Endothelial cell of umbilical vein (primary cell): ENCODE measurements around the gene IL17REL. TPM values are rescaled to one million over a fixed set of nuclear protein-coding genes. Genes with fewer than 3 reads are reported as not detected.

Source experiments
- BruUV-seq: library from RNA; stranded (reverse); fragments of 400-500 nt; replicated peaks from 2 replicates; lab custom pipeline; 2021; lab: Mats Ljungman, UMichigan
- CTCF ChIA-PET: fragments of 300-600, 350-600 bp; sonication (Branson Sonifier 250); formaldehyde crosslinking; loops from one replicate; lab custom pipeline; 2021; ENCODE audit warnings: antibody characterized with exemption, inconsistent platforms; lab: Charles Lee
- POLR2A ChIA-PET: fragments of 300-600, 350-600 bp; sonication (Branson Sonifier 250); formaldehyde crosslinking; loops from one replicate; lab custom pipeline; 2021; ENCODE audit warnings: antibody characterized with exemption, inconsistent platforms; lab: Charles Lee
- DNase-seq: peaks from one replicate; pipeline ENCODE4 v3.0.0-alpha.2; 2011; ENCODE audit warnings: low read depth, low spot score
- FAIRE-seq: peaks from 2 replicates; lab custom pipeline; 2011; peaks lifted over from hg19 to GRCh38; lab: Jason Lieb, UNC
- H2AFZ ChIP-seq: 2 replicates; pipeline ENCODE4 v1.6.0; 2012; ENCODE audit warnings: low read depth, low read length, control low read depth, inconsistent platforms
- H3K27ac ChIP-seq: 2 replicates; pipeline ENCODE4 v1.5.1; 2011; ENCODE audit warnings: low read depth, mild to moderate bottlenecking, control low read depth, low read length, moderate library complexity; ENCODE audit not compliant: insufficient read depth
- H3K27me3 ChIP-seq, 2 experiments: 2 replicates each; pipeline versions ENCODE4 v1.6.0 to v1.6.1; 2011; ENCODE audit warnings: low read length in 2 of 2, mixed read lengths in 1 of 2; ENCODE audit not compliant: control insufficient read depth in 2 of 2, insufficient read depth in 2 of 2
- H3K36me3 ChIP-seq, 2 experiments: 2 replicates in 1 of 2; 3 replicates in 1 of 2; pipeline ENCODE4 v1.5.1; 2011; ENCODE audit warnings: low read length in 2 of 2, mild to moderate bottlenecking in 1 of 2, moderate library complexity in 1 of 2; ENCODE audit not compliant: control insufficient read depth in 2 of 2, insufficient read depth in 2 of 2; ENCODE audit errors: extremely low read depth in 1 of 2
- H3K4me1 ChIP-seq: 3 replicates; pipeline ENCODE4 v1.5.1; 2011; ENCODE audit warnings: mild to moderate bottlenecking, low read length; ENCODE audit not compliant: control insufficient read depth, insufficient read depth; ENCODE audit errors: extremely low read depth
- H3K4me2 ChIP-seq: 2 replicates; pipeline ENCODE4 v1.6.1; 2011; ENCODE audit warnings: low read length, control low read depth, mixed read lengths; ENCODE audit not compliant: insufficient read depth
- H3K4me3 ChIP-seq, 3 experiments: fragments of 200-600 bp in 1 of 3; sonication (generic), shearing (Covaris generic) in 1 of 3; replicated peaks in 1 of 3; 2 replicates each; pipeline ENCODE4 v1.5.1; 2011 to 2016; ENCODE audit warnings: control low read depth in 3 of 3, low read length in 3 of 3, mild to moderate bottlenecking in 2 of 3, inconsistent platforms in 1 of 3, low read depth in 1 of 3, moderate library complexity in 1 of 3; ENCODE audit not compliant: insufficient read depth in 1 of 3
- H3K79me2 ChIP-seq: 2 replicates; pipeline ENCODE4 v1.6.0; 2012; ENCODE audit warnings: low read length, inconsistent platforms; ENCODE audit not compliant: control insufficient read depth, insufficient read depth
- H3K9ac ChIP-seq: replicated peaks from 2 replicates; pipeline ENCODE3; 2011; ENCODE audit warnings: low read length, control low read depth; ENCODE audit not compliant: insufficient read depth; ENCODE audit errors: extremely low read depth
- H3K9me1 ChIP-seq: replicated peaks from 3 replicates; pipeline ENCODE4 v1.6.0; 2011; ENCODE audit warnings: mild to moderate bottlenecking, low read length; ENCODE audit not compliant: control insufficient read depth, insufficient read depth; ENCODE audit errors: extremely low read depth
- H3K9me3 ChIP-seq: replicated peaks from 2 replicates; pipeline ENCODE4 v1.5.1; 2012; ENCODE audit warnings: low read length, inconsistent platforms; ENCODE audit not compliant: control insufficient read depth, insufficient read depth
- H4K20me1 ChIP-seq: replicated peaks from 2 replicates; pipeline ENCODE3; 2011; ENCODE audit warnings: mild to moderate bottlenecking, low read length; ENCODE audit not compliant: control insufficient read depth, insufficient read depth; ENCODE audit errors: extremely low read depth
- EZH2 ChIP-seq: IDR thresholded peaks from 2 replicates; pipeline ENCODE4 v1.6.1; 2012; ENCODE audit warnings: borderline replicate concordance, low read depth, mild to moderate bottlenecking, moderate library complexity, low read length, inconsistent platforms; ENCODE audit not compliant: severe bottlenecking
- FOS ChIP-seq: IDR thresholded peaks from 2 replicates; pipeline ENCODE4 v1.6.1; 2011; ENCODE audit warnings: mild to moderate bottlenecking, low read length, moderate library complexity, borderline replicate concordance; ENCODE audit not compliant: insufficient read depth
- GATA2 ChIP-seq: IDR thresholded peaks from 2 replicates; pipeline ENCODE4 v1.7.0; 2011; ENCODE audit warnings: low read depth, mild to moderate bottlenecking, moderate library complexity, mixed read lengths, low read length; ENCODE audit not compliant: insufficient read length, insufficient read depth
- JUN ChIP-seq: IDR thresholded peaks from 2 replicates; pipeline ENCODE4 v1.6.1; 2011; ENCODE audit warnings: borderline replicate concordance, low read depth; ENCODE audit not compliant: insufficient read length, insufficient read depth
- MAX ChIP-seq: IDR thresholded peaks from 2 replicates; pipeline ENCODE4 v1.6.1; 2011; ENCODE audit not compliant: insufficient read depth, insufficient read length
- MYC ChIP-seq: IDR thresholded peaks from one replicate; pipeline ENCODE4 v1.6.1; 2011; ENCODE audit warnings: mild to moderate bottlenecking, low read depth, low read length
- POLR2A ChIP-seq: IDR thresholded peaks from 2 replicates; pipeline ENCODE4 v1.6.1; 2012; ENCODE audit warnings: low read depth, mild to moderate bottlenecking, control low read depth, low read length
- POLR2AphosphoS5 ChIP-seq: IDR thresholded peaks from 2 replicates; pipeline ENCODE4 v1.6.1; 2012; ENCODE audit warnings: low read depth, mild to moderate bottlenecking, control low read depth, low read length, moderate library complexity; ENCODE audit not compliant: insufficient read depth
- dilution Hi-C: fragments of 300-500 bp; cut with MboI; formaldehyde crosslinking; loops from one replicate; pipeline ENCODE4 v1.15.0; 2019; ENCODE audit warnings: low sequenced_read_pairs; ENCODE audit not compliant: extremely low pct_ligation_motif_present
- intact Hi-C: fragments of 100-400 bp; cut with micrococcal nuclease; formaldehyde crosslinking; loops from one replicate; pipeline ENCODE4 v1.10.0; 2022
- polyA plus RNA-seq, 4 experiments: library from polyadenylated mRNA; depleted of rRNA in 3 of 4; stranded (reverse) in 3 of 4; unstranded in 1 of 4; fragments of >200 nt; gene quantifications; 2 replicates each; pipeline versions ENCODE4 v1.2.1 to v1.2.3, GENCODE V29; 2011 to 2012; ENCODE audit warnings: missing spikeins in 1 of 4
- total RNA-seq: library from RNA; stranded (reverse); gene quantifications from 2 replicates; pipeline ENCODE4 v1.2.3, GENCODE V29; 2021
- TF ChIP-seq, protein P1 (sequence below), 2 donors: IDR thresholded peaks; 1 replicate in 1 of 2; 2 replicates in 1 of 2; pipeline ENCODE4 v1.5.1; 2011; ENCODE audit warnings: low read length in 2 of 2, mild to moderate bottlenecking in 2 of 2, moderate library complexity in 2 of 2, control low read depth in 1 of 2, inconsistent platforms in 1 of 2, low read depth in 1 of 2; ENCODE audit not compliant: insufficient read depth in 1 of 2; ENCODE audit errors: extremely low read depth in 1 of 2

IL17REL gene
- total and polyA plus RNA-seq, 2 donors (not counting 3 experiments of a cell fraction or from before 2014, with no cell fraction given) = 0.06 to 0.15 TPM

DNA sequence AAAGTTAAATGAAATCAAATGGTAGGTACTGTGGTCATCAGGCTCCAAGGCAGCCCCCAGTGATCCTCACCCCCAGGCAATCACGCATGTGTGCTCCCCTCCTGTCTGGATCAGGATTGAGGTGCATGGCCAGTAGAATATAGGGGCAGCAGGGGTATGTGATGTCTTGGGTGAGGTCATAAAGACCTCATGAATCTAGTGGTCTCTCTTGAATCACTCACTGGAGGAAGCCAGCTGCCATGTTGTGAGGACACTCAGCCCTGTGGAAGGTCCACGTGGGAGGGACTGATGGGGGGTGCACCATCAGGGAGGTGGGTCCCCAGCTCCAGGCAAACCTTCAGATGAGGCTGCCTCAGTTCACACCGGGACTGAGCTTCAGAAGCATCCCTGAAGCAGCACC lies 6.8 kb upstream of the IL17REL start:
- Histone ChIP-seq H3K4me3 (no peak overlapping the region), H3K9ac (no peak overlapping the region), H3K9me1 (no peaks in the 10 kb centered on the region), H3K9me3 (no peaks in the 10 kb centered on the region), H3K36me3 (no peaks in the 10 kb centered on the region), H2AFZ (no peak overlapping the region), H3K4me2 (no peak overlapping the region), H3K79me2 (no peaks in the 10 kb centered on the region), H3K27me3 (peaks cover 13 to 20% of the 10 kb centered on the region in 2 experiments), H3K4me1 (no peaks in the 10 kb centered on the region), H3K27ac (no peak overlapping the region), H4K20me1 (no peaks in the 10 kb centered on the region)
- ChIA-PET POLR2A (no interaction called here), CTCF (interaction anchor here (1.0 to 1.1 kb wide), 2 partner anchors 11 to 25 kb away, joined by 3 to 5 read pairs; no protein-coding TSS in a partner anchor)
- DNase-seq (no peak), FAIRE-seq (no peak)
- dilution Hi-C loops (no loop called here), intact Hi-C loops (no loop called here)
- no peak for TF ChIP-seq POLR2AphosphoS5
- no peak for TF ChIP-seq FOS
- no peak for TF ChIP-seq EZH2
- no peak for TF ChIP-seq GATA2
- TF ChIP-seq, protein P1, sequence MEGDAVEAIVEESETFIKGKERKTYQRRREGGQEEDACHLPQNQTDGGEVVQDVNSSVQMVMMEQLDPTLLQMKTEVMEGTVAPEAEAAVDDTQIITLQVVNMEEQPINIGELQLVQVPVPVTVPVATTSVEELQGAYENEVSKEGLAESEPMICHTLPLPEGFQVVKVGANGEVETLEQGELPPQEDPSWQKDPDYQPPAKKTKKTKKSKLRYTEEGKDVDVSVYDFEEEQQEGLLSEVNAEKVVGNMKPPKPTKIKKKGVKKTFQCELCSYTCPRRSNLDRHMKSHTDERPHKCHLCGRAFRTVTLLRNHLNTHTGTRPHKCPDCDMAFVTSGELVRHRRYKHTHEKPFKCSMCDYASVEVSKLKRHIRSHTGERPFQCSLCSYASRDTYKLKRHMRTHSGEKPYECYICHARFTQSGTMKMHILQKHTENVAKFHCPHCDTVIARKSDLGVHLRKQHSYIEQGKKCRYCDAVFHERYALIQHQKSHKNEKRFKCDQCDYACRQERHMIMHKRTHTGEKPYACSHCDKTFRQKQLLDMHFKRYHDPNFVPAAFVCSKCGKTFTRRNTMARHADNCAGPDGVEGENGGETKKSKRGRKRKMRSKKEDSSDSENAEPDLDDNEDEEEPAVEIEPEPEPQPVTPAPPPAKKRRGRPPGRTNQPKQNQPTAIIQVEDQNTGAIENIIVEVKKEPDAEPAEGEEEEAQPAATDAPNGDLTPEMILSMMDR (IDR thresholded peaks at IDR 0.05; ENCODE audit: extremely low read depth in 1 of 2, insufficient read depth in 1 of 2, low read depth in 1 of 2, low read length in 2 of 2) = no peak
- TF ChIP-seq MAX = no peak
- no peak for TF ChIP-seq POLR2A
- no peak for TF ChIP-seq MYC
- no peak for TF ChIP-seq JUN
- no TSS peak for BruUV-seq
